Measurements from ENCODE around the gene ZNF264.
"Not testable (repeated sequence)": the region's sequence is repeated elsewhere in the genome, so short reads cannot be mapped to it uniquely, and the experiment has no call there.

The ZNF264 gene

GRCh38 chr19:57248646-57249045 lies 57.3 kb downstream of the ZNF264 start:
- DNase-seq = no peak

- no peak for DNase-seq
Observed at GRCh38 chr19:57249329-57249728, 58.0 kb downstream of the ZNF264 start.

GRCh38 chr19:57253767-57254166 lies 62.5 kb downstream of the ZNF264 start:
- DNase-seq = not testable (repeated sequence)

- DNase-seq = no peak
Observed at GRCh38 chr19:57262044-57262443, 70.7 kb downstream of the ZNF264 start.

- no peak for DNase-seq
Observed at GRCh38 chr19:57263244-57263741, 72.0 kb downstream of the ZNF264 start.

GRCh38 chr19:57267291-57267690 lies 76.0 kb downstream of the ZNF264 start:
- no peak for DNase-seq

- no peak for DNase-seq
Observed at GRCh38 chr19:57269515-57270250, 78.4 kb downstream of the ZNF264 start.

GRCh38 chr19:57271280-57271679 lies 80.0 kb downstream of the ZNF264 start:
- no peak for DNase-seq
